ENCODE results near the gene PASD1.
"Not testable (repeated sequence)": the region's sequence is repeated elsewhere in the genome, so short reads cannot be mapped to it uniquely, and the experiment has no call there.

GRCh38 chrX:151566872-151567271, 3.4 kb downstream of the PASD1 start:
- not testable (repeated sequence) for TF ChIP-seq POLR2AphosphoS5, TAF1, POLR2A, POU2F2, SPI1 (IDR thresholded peaks at IDR 0.05; ENCODE audit: low read depth, low read length)
